HEK293 (cell line): Measurements from ENCODE around the gene ZNRF2.

ENCODE experiments used
- CTCF ChIP-seq: fragments of 450-650 bp; formaldehyde crosslinking; IDR thresholded peaks from 2 replicates; pipeline ENCODE4 v1.5.1; 2016; ENCODE audit warnings: missing biosample characterization, missing genetic modification characterization
- TRIM28 ChIP-seq: IDR thresholded peaks from 2 replicates; pipeline ENCODE4 v1.6.1; 2011; ENCODE audit warnings: low read length, control low read depth, borderline replicate concordance
- ZNF10 ChIP-seq: fragments of 450-650 bp; formaldehyde crosslinking; IDR thresholded peaks from 2 replicates; pipeline ENCODE4 v1.5.1; 2017; ENCODE audit warnings: missing biosample characterization, missing genetic modification characterization
- TF ChIP-seq, protein P1 (sequence below): fragments of 450-650 bp; formaldehyde crosslinking; IDR thresholded peaks from 2 replicates; pipeline ENCODE4 v1.5.1; 2017; ENCODE audit warnings: missing biosample characterization, missing genetic modification characterization

GRCh38 chr7:30272126-30272525 lies 12.3 kb upstream of the ZNRF2 start:
- TF ChIP-seq, protein P1, sequence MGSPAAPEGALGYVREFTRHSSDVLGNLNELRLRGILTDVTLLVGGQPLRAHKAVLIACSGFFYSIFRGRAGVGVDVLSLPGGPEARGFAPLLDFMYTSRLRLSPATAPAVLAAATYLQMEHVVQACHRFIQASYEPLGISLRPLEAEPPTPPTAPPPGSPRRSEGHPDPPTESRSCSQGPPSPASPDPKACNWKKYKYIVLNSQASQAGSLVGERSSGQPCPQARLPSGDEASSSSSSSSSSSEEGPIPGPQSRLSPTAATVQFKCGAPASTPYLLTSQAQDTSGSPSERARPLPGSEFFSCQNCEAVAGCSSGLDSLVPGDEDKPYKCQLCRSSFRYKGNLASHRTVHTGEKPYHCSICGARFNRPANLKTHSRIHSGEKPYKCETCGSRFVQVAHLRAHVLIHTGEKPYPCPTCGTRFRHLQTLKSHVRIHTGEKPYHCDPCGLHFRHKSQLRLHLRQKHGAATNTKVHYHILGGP (tag by site-specific recombination) = no peak
- TF ChIP-seq TRIM28 (no peak), CTCF (tag by site-specific recombination) (no peak), ZNF10 (tag by site-specific recombination) (no peak)
